CD14-positive monocyte (primary cell): ENCODE results near the gene PITPNC1. TPM values are rescaled to one million over a fixed set of nuclear protein-coding genes. Genes with fewer than 3 reads are reported as not detected.

Experiments used
- DNase-seq, 3 donors: peaks; one replicate each; pipeline ENCODE4 v3.0.0-alpha.2; 2011 to 2022
- H2AFZ ChIP-seq: 2 replicates; pipeline ENCODE4 v1.6.0; 2012; ENCODE audit warnings: mild to moderate bottlenecking, low read depth, low read length, inconsistent platforms; ENCODE audit not compliant: insufficient read depth, poor library complexity, severe bottlenecking
- H3K27ac ChIP-seq, 2 donors: 1 replicate in 1 of 2; 2 replicates in 1 of 2; pipeline ENCODE4 v1.5.1; 2012 to 2013; ENCODE audit warnings: low read length in 2 of 2, control low read depth in 1 of 2, inconsistent platforms in 1 of 2, low read depth in 1 of 2, mild to moderate bottlenecking in 1 of 2
- H3K27me3 ChIP-seq, 2 donors: one replicate each; pipeline versions ENCODE4 v1.6.0 to v1.6.1; 2011 to 2013; ENCODE audit warnings: low read length in 2 of 2; ENCODE audit not compliant: control insufficient read depth in 2 of 2, insufficient read depth in 2 of 2
- H3K36me3 ChIP-seq, 2 donors: replicated peaks in 1 of 2; 1 replicate in 1 of 2; 2 replicates in 1 of 2; pipeline versions ENCODE4 v1.5.1 to v1.6.1; 2012 to 2013; ENCODE audit warnings: low read length in 2 of 2, control low read depth in 1 of 2, inconsistent platforms in 1 of 2, mild to moderate bottlenecking in 1 of 2; ENCODE audit not compliant: insufficient read depth in 2 of 2, control insufficient read depth in 1 of 2
- H3K4me1 ChIP-seq, 2 donors: 1 replicate in 1 of 2; 2 replicates in 1 of 2; pipeline versions ENCODE4 v1.5.1 to v1.6.1; 2012 to 2013; ENCODE audit warnings: low read length in 2 of 2, control low read depth in 1 of 2, inconsistent platforms in 1 of 2, mild to moderate bottlenecking in 1 of 2, moderate library complexity in 1 of 2; ENCODE audit not compliant: insufficient read depth in 2 of 2, control insufficient read depth in 1 of 2
- H3K4me2 ChIP-seq: replicated peaks from 2 replicates; pipeline ENCODE3; 2012; ENCODE audit warnings: low read length, moderate library complexity, mild to moderate bottlenecking; ENCODE audit not compliant: poor library complexity, severe bottlenecking; ENCODE audit errors: extremely low read depth
- H3K4me3 ChIP-seq, 3 experiments: fragments of 200-600 bp in 1 of 3; sonication (generic) in 1 of 3; replicated peaks in 1 of 3; 1 replicate in 2 of 3; 2 replicates in 1 of 3; pipeline ENCODE4 v1.5.1; 2011 to 2013; ENCODE audit warnings: low read length in 3 of 3, mild to moderate bottlenecking in 3 of 3, control low read depth in 2 of 3, low read depth in 2 of 3, inconsistent platforms in 1 of 3, moderate library complexity in 1 of 3
- H3K79me2 ChIP-seq: 2 replicates; pipeline ENCODE4 v1.6.0; 2012; ENCODE audit warnings: mild to moderate bottlenecking, control low read depth, inconsistent platforms, low read length, moderate library complexity; ENCODE audit not compliant: insufficient read depth
- H3K9ac ChIP-seq: 2 replicates; pipeline ENCODE4 v1.6.0; 2017; ENCODE audit warnings: low read length, mild to moderate bottlenecking; ENCODE audit not compliant: insufficient read depth, poor library complexity, severe bottlenecking
- H3K9me3 ChIP-seq, 2 donors: replicated peaks in 1 of 2; 1 replicate in 1 of 2; 2 replicates in 1 of 2; pipeline versions ENCODE4 v1.5.1 to v1.6.1; 2012 to 2013; ENCODE audit warnings: low read length in 2 of 2, control low read depth in 1 of 2; ENCODE audit not compliant: control insufficient read depth in 1 of 2, insufficient read depth in 1 of 2
- H4K20me1 ChIP-seq: 2 replicates; pipeline ENCODE4 v1.6.0; 2012; ENCODE audit warnings: mild to moderate bottlenecking, low read length, control low read depth, moderate library complexity; ENCODE audit not compliant: insufficient read depth
- H3K27ac Mint-ChIP-seq, 7 donors: one replicate each; pipeline ENCODE4 v1.8.0; 2020; ENCODE audit warnings: mild to moderate bottlenecking in 7 of 7, mixed read lengths in 7 of 7, moderate library complexity in 6 of 7, inconsistent platforms in 2 of 7
- H3K27me3 Mint-ChIP-seq, 3 donors: one replicate each; pipeline ENCODE4 v1.8.0; 2021 to 2022; ENCODE audit warnings: low read depth in 3 of 3, mild to moderate bottlenecking in 3 of 3, mixed read lengths in 3 of 3, moderate library complexity in 3 of 3, inconsistent platforms in 1 of 3
- H3K36me3 Mint-ChIP-seq, 2 donors: one replicate each; pipeline ENCODE4 v1.8.0; 2020; ENCODE audit warnings: mixed read lengths in 2 of 2, inconsistent platforms in 1 of 2, mild to moderate bottlenecking in 1 of 2
- H3K4me1 Mint-ChIP-seq: one replicate; pipeline ENCODE4 v1.8.0; 2020; ENCODE audit warnings: mild to moderate bottlenecking, mixed read lengths
- H3K4me3 Mint-ChIP-seq, 2 donors: one replicate each; pipeline ENCODE4 v1.8.0; 2020; ENCODE audit warnings: mild to moderate bottlenecking in 2 of 2, mixed read lengths in 2 of 2, moderate library complexity in 1 of 2
- H3K9me3 Mint-ChIP-seq, 7 donors: one replicate each; pipeline ENCODE4 v1.8.0; 2020 to 2022; ENCODE audit warnings: mixed read lengths in 7 of 7, mild to moderate bottlenecking in 6 of 7, moderate library complexity in 6 of 7, inconsistent platforms in 2 of 7
- WGBS: methylation state at CpG from one replicate; pipeline ENCODE4 v1.1.5; 2013; ENCODE audit warnings: missing lambda C conversion rate; ENCODE audit not compliant: insufficient coverage; 5-methylcytosine and 5-hydroxymethylcytosine counted together
- intact Hi-C, 2 donors: fragments of 100-400 bp; cut with micrococcal nuclease; formaldehyde crosslinking; loops; one replicate each; pipeline versions ENCODE4 v1.15.0 to v1.15.1; 2023
- polyA plus RNA-seq, 3 donors: library from polyadenylated mRNA; depleted of rRNA in 1 of 3; unstranded in 2 of 3; stranded (reverse) in 1 of 3; fragments of 300-500 nt in 2 of 3; fragments of >200 nt in 1 of 3; fragmentation: Illumina TruSeq in 2 of 3; gene quantifications; 1 replicate in 2 of 3; 2 replicates in 1 of 3; pipeline ENCODE4 v1.2.3, GENCODE V29; 2012 to 2021
- TF ChIP-seq, protein P1 (sequence below): fragments of 200-600 bp; IDR thresholded peaks from one replicate; pipeline ENCODE4 v1.8.0; 2022; ENCODE audit warnings: antibody characterized with exemption, mild to moderate bottlenecking

Gene PITPNC1
- polyA plus RNA-seq, 3 donors = 18.5 to 31.0 (median 21.7) TPM

DNA sequence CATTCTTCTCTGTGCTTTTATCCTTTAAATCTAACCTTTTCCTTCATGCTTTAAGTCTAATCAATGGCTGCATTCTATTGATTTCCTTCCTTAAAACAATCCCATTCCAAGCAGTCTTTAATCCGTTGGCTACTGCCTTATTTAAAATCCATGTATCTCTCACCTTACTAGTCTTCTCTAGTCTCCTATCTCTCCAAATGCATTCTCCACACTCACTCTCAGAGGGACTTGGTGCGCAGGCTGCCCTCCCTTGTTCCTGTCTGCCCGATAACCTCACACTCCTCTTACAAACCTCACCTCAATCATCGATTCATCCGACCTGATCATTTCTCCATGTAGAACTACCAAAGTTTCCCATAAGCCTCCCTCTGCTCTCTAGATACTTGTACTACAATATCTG, 33.8 kb upstream of the PITPNC1 start:
- Histone ChIP-seq H3K9ac (no peak overlapping the region), H3K79me2 (no peaks in the 10 kb centered on the region), H3K36me3 (peaks cover 88 to 95% of the 10 kb centered on the region in 2 donors), H3K27ac (no peak overlapping the region), H3K4me3 (no peak overlapping the region), H4K20me1 (peaks cover 6% of the 10 kb centered on the region), H3K4me2 (no peak overlapping the region), H3K9me3 (no peaks in the 10 kb centered on the region), H3K4me1 (no peaks in the 10 kb centered on the region), H3K27me3 (no peaks in the 10 kb centered on the region), H2AFZ (no peak overlapping the region)
- DNase-seq = no peak
- no peaks in the 10 kb centered on the region for H3K9me3 Mint-ChIP-seq
- H3K36me3 Mint-ChIP-seq = peaks cover 84 to 95% of the 10 kb centered on the region in 2 donors
- H3K4me3 Mint-ChIP-seq = no peak overlapping the region
- intact Hi-C loops = no loop called here
- TF ChIP-seq, protein P1, sequence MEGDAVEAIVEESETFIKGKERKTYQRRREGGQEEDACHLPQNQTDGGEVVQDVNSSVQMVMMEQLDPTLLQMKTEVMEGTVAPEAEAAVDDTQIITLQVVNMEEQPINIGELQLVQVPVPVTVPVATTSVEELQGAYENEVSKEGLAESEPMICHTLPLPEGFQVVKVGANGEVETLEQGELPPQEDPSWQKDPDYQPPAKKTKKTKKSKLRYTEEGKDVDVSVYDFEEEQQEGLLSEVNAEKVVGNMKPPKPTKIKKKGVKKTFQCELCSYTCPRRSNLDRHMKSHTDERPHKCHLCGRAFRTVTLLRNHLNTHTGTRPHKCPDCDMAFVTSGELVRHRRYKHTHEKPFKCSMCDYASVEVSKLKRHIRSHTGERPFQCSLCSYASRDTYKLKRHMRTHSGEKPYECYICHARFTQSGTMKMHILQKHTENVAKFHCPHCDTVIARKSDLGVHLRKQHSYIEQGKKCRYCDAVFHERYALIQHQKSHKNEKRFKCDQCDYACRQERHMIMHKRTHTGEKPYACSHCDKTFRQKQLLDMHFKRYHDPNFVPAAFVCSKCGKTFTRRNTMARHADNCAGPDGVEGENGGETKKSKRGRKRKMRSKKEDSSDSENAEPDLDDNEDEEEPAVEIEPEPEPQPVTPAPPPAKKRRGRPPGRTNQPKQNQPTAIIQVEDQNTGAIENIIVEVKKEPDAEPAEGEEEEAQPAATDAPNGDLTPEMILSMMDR = no peak
- H3K4me1 Mint-ChIP-seq = no peaks in the 10 kb centered on the region
- H3K27ac Mint-ChIP-seq = peak overlapping the region in 1 of 7 donors; percentile 4
- 97% methylated on average over 5 of the region's 5 CpGs for WGBS
- H3K27me3 Mint-ChIP-seq = no peaks in the 10 kb centered on the region

DNA sequence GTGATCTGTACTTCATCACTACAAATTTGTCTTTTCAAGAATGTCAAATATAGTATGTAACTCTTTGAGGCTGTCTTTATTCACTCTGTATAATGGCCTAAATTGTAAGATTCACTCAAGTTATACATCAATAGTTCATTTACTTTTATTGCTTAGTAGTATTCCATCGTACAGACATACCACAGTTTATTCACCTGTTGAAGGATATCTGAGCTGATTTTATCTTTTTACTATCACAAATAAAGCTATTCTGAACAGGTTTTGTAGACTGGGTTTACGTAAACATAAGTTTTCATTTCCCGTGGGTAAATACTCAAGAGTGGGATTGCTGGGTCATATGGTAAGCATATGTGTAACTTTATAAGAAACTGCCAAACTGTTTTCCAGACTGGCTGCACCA, 29.3 kb upstream of the PITPNC1 start:
- H3K4me2 ChIP-seq = no peak overlapping the region
- H3K9ac ChIP-seq = no peak overlapping the region
- Mint-ChIP-seq H3K36me3 (peaks cover 73 to 87% of the 10 kb centered on the region in 2 donors), H3K4me3 (no peak overlapping the region), H3K27ac (no peak overlapping the region), H3K27me3 (no peaks in the 10 kb centered on the region), H3K4me1 (peaks cover 8% of the 10 kb centered on the region), H3K9me3 (no peaks in the 10 kb centered on the region)
- no peak overlapping the region for H3K27ac ChIP-seq
- H4K20me1 ChIP-seq = peaks cover 30% of the 10 kb centered on the region
- no peaks in the 10 kb centered on the region for H3K27me3 ChIP-seq
- TF ChIP-seq, protein P1 = no peak
- peaks cover 10% of the 10 kb centered on the region in 2 donors for H3K4me1 ChIP-seq
- peaks cover 28% of the 10 kb centered on the region for H3K79me2 ChIP-seq
- H2AFZ ChIP-seq = no peak overlapping the region
- no peak for DNase-seq
- H3K4me3 ChIP-seq = no peak overlapping the region
- no peaks in the 10 kb centered on the region for H3K9me3 ChIP-seq
- H3K36me3 ChIP-seq = peaks cover 83 to 91% of the 10 kb centered on the region in 2 donors
- intact Hi-C loops = no loop called here
- no CpG with 5 or more reads among the region's 3 CpGs for WGBS
